OCI-LY7 (cell line): ENCODE results near the gene SENP2.

Experiments used
- EZH2phosphoT487 ChIP-seq: fragments of 200-600 bp; sonication (generic); IDR thresholded peaks from 2 replicates; pipeline ENCODE4 v1.6.1; 2018; ENCODE audit warnings: low read depth, borderline replicate concordance, mild to moderate bottlenecking, mixed run types, antibody characterized with exemption, low read length, moderate library complexity, mixed read lengths
- TF ChIP-seq, protein P1 (sequence below): fragments of 200-600 bp; sonication (generic); conservative IDR thresholded peaks from 2 replicates; pipeline ENCODE4 v1.5.1; 2014; ENCODE audit warnings: mild to moderate bottlenecking, antibody characterized with exemption, low read length, moderate library complexity, mixed read lengths

DNA sequence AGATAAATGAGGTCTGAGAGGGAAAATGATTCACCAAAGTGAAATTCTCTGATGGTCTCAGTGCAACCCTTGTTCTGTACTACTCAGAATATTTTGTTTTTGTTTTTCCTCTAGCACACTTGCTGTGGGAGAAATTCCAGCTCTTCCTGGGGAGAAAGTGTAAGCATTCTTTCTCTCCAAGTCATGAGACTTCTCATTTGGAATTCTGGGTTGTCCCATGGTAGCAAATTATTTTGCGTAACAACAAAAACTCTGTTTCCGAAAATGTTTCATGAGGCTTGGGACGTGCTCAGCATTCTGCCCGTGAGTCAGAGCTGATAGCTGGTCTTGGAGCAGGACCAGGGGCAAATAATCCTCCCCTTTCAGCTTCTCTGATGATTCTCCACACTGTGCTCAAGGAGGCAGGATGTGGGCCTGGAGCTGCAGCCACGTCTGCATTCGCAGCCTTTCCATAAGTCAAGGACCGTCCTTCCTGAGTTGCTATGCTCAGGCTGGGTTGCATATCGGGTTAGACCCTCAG lies 70.3 kb downstream of the SENP2 start:
- TF ChIP-seq, protein P1, sequence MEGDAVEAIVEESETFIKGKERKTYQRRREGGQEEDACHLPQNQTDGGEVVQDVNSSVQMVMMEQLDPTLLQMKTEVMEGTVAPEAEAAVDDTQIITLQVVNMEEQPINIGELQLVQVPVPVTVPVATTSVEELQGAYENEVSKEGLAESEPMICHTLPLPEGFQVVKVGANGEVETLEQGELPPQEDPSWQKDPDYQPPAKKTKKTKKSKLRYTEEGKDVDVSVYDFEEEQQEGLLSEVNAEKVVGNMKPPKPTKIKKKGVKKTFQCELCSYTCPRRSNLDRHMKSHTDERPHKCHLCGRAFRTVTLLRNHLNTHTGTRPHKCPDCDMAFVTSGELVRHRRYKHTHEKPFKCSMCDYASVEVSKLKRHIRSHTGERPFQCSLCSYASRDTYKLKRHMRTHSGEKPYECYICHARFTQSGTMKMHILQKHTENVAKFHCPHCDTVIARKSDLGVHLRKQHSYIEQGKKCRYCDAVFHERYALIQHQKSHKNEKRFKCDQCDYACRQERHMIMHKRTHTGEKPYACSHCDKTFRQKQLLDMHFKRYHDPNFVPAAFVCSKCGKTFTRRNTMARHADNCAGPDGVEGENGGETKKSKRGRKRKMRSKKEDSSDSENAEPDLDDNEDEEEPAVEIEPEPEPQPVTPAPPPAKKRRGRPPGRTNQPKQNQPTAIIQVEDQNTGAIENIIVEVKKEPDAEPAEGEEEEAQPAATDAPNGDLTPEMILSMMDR: no peak
- no peak for TF ChIP-seq EZH2phosphoT487
